Ishikawa (cell line): ENCODE data around the gene RWDD2A.

Source experiments
- FOXM1 ChIP-seq: IDR thresholded peaks from 2 replicates; pipeline ENCODE4 v1.6.1; 2012; ENCODE audit warnings: low read depth, borderline replicate concordance
- RAD21 ChIP-seq: IDR thresholded peaks from 2 replicates; pipeline ENCODE4 v1.6.1; 2012; ENCODE audit warnings: low read depth
- YY1 ChIP-seq: IDR thresholded peaks from 2 replicates; pipeline ENCODE4 v1.6.1; 2012; ENCODE audit warnings: low read depth
- TF ChIP-seq, protein P1 (sequence below): IDR thresholded peaks from 2 replicates; pipeline ENCODE4 v1.6.1; 2012; ENCODE audit warnings: low read depth, mild to moderate bottlenecking

- no peak for TF ChIP-seq YY1
- TF ChIP-seq, protein P1, sequence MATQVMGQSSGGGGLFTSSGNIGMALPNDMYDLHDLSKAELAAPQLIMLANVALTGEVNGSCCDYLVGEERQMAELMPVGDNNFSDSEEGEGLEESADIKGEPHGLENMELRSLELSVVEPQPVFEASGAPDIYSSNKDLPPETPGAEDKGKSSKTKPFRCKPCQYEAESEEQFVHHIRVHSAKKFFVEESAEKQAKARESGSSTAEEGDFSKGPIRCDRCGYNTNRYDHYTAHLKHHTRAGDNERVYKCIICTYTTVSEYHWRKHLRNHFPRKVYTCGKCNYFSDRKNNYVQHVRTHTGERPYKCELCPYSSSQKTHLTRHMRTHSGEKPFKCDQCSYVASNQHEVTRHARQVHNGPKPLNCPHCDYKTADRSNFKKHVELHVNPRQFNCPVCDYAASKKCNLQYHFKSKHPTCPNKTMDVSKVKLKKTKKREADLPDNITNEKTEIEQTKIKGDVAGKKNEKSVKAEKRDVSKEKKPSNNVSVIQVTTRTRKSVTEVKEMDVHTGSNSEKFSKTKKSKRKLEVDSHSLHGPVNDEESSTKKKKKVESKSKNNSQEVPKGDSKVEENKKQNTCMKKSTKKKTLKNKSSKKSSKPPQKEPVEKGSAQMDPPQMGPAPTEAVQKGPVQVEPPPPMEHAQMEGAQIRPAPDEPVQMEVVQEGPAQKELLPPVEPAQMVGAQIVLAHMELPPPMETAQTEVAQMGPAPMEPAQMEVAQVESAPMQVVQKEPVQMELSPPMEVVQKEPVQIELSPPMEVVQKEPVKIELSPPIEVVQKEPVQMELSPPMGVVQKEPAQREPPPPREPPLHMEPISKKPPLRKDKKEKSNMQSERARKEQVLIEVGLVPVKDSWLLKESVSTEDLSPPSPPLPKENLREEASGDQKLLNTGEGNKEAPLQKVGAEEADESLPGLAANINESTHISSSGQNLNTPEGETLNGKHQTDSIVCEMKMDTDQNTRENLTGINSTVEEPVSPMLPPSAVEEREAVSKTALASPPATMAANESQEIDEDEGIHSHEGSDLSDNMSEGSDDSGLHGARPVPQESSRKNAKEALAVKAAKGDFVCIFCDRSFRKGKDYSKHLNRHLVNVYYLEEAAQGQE = no peak
- TF ChIP-seq RAD21 = no peak
- TF ChIP-seq FOXM1 = no peak
These were observed 800 bp downstream of the RWDD2A start for GRCh38 chr6:83193747-83194566.
